K562 (cell line): ENCODE results near the gene VPS37B. TPM values are rescaled to one million over a fixed set of nuclear protein-coding genes. Genes with fewer than 3 reads are reported as not detected.

ENCODE experiments used
- CSDE1 ChIP-seq, 2 experiments: fragments of 450-650 bp; IDR thresholded peaks; 2 replicates each; pipeline ENCODE4 v1.6.1; 2016; ENCODE audit warnings: mild to moderate bottlenecking in 1 of 2
- EWSR1 ChIP-seq: fragments of 450-650 bp; IDR thresholded peaks from 2 replicates; pipeline ENCODE4 v1.6.1; 2018; ENCODE audit warnings: borderline replicate concordance, mild to moderate bottlenecking, low read depth, moderate library complexity; ENCODE audit not compliant: partially characterized antibody
- HDAC2 ChIP-seq: fragments of 450-650 bp; IDR thresholded peaks from 2 replicates; pipeline ENCODE4 v1.6.1; 2016; ENCODE audit warnings: mild to moderate bottlenecking
- HDAC3 ChIP-seq: fragments of 450-650 bp; IDR thresholded peaks from 2 replicates; pipeline ENCODE4 v1.6.1; 2018; ENCODE audit warnings: borderline replicate concordance, mild to moderate bottlenecking, moderate library complexity; ENCODE audit not compliant: partially characterized antibody
- MCM5 ChIP-seq: fragments of 450-650 bp; IDR thresholded peaks from 2 replicates; pipeline ENCODE4 v1.6.1; 2016; ENCODE audit warnings: low read depth
- NONO ChIP-seq, 2 experiments: fragments of 200-400 bp in 1 of 2; fragments of 450-650 bp in 1 of 2; formaldehyde crosslinking in 1 of 2; IDR thresholded peaks; 2 replicates each; pipeline ENCODE4 v1.6.1; 2017; ENCODE audit warnings: low read depth in 2 of 2, mild to moderate bottlenecking in 2 of 2, moderate library complexity in 2 of 2, low read length in 1 of 2
- NR3C1 ChIP-seq: sonication (generic); formaldehyde crosslinking; IDR thresholded peaks from 2 replicates; pipeline ENCODE4 v1.8.1; 2022; ENCODE audit warnings: missing genetic modification reagents
- PHF21A ChIP-seq: fragments of 450-650 bp; IDR thresholded peaks from 2 replicates; pipeline ENCODE4 v1.6.1; 2017; ENCODE audit warnings: low read depth, borderline replicate concordance
- RNF2 ChIP-seq: sonication (generic); IDR thresholded peaks from 2 replicates; pipeline ENCODE4 v1.6.1; 2016
- SMAD2 ChIP-seq: fragments of 150-350 bp; IDR thresholded peaks from 2 replicates; pipeline ENCODE4 v1.6.1; 2014; ENCODE audit warnings: low read depth, mild to moderate bottlenecking, low read length
- TARDBP ChIP-seq: fragments of 450-650 bp; IDR thresholded peaks from 2 replicates; pipeline ENCODE4 v1.6.1; 2016
- ZC3H4 ChIP-seq: sonication (generic); formaldehyde crosslinking; IDR thresholded peaks from 2 replicates; pipeline ENCODE4 v1.9.0; 2021; ENCODE audit warnings: missing genetic modification reagents, borderline replicate concordance
- ZNF316 ChIP-seq: fragments of 450-650 bp; IDR thresholded peaks from 2 replicates; pipeline ENCODE4 v1.6.1; 2016
- ZNF699 ChIP-seq: fragments of 250-450 bp; sonication (Bioruptor Pico); IDR thresholded peaks from 2 replicates; pipeline ENCODE4 v1.8.0; 2021; ENCODE audit warnings: mild to moderate bottlenecking, moderate library complexity; ENCODE audit not compliant: insufficient replicate concordance
- polyA plus RNA-seq, 8 experiments: library from polyadenylated mRNA; depleted of rRNA in 4 of 8; stranded (reverse) in 5 of 8; unstranded in 3 of 8; fragments of >200 nt; fragmentation: Nextera tagmentation in 2 of 8; fragmentation: Illumina TruSeq in 1 of 8; extraction: Ambion mirVana in 2 of 8; extraction: Trizol in 1 of 8; gene quantifications; 2 replicates each; pipeline versions ENCODE4 v1.2.1 to v1.2.3, GENCODE V29; 2011 to 2014; ENCODE audit warnings: inconsistent platforms in 1 of 8, missing spikeins in 1 of 8
- total RNA-seq, 7 experiments: library from RNA; depleted of rRNA in 6 of 7; stranded (reverse); fragments of >200 nt in 6 of 7; fragmentation: Illumina TruSeq in 2 of 7; extraction: Trizol in 2 of 7; gene quantifications; 2 replicates each; pipeline versions ENCODE4 v1.2.1 to v1.2.3, GENCODE V29; 2011 to 2021; ENCODE audit warnings: low replicate concordance in 1 of 7
- TF ChIP-seq, protein P1 (sequence below): fragments of 450-650 bp; formaldehyde crosslinking; IDR thresholded peaks from 2 replicates; pipeline ENCODE4 v1.4.0; 2020; ENCODE audit warnings: mild to moderate bottlenecking, mixed read lengths
- TF ChIP-seq, protein P2 (sequence below): fragments of 450-650 bp; IDR thresholded peaks from 2 replicates; pipeline ENCODE4 v1.6.1; 2016; ENCODE audit warnings: mild to moderate bottlenecking, moderate library complexity

Gene VPS37B
- total and polyA plus RNA-seq, 9 of the 15 experiments (the other 6 are each of a cell fraction or from before 2014, with no cell fraction given) = 0.28 to 37.4 (median 17.9) TPM

DNA sequence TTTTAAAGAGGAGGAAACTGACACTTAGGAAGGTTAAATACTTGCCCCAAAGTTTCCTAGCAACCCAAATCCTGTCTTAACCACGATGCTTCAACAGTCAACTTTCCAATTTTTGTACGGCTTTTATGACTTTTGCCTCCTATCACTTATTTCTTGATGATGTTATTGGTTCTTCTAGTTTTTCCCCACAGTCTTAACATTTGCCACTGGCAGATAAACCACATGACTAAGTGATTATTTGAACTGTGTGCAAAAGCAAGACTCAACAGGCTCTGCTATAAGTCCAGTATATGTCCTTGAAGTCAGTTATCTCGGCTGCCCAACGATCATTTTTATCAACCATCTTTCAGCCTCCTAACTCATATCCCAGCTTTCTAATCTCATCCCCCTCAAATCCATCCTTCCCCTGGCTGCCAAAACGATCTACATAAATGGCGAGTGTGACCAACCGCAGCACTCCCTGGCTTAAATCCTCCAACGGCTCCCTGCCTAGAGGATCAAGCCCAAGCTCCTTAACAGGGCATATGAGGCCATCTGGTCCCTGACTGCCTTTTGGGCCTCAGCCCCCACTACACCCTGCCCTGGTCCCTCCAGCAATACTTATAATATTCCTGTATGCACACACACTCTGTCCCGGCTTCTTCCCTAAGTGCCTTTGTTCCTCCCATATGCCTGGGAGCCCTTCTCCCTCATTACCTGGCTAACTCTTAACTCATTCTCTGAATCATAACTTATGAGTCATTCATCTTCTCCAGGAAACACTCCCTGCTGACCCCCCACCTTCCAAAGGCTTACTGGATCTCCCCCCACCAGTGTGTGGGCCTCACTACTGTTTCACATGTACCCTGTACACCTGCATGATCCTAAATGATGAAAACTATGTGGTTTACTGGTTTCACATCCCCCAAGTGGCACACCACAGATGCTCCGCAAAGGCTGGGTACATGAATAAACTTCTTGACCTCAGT lies 8.8 kb downstream of the VPS37B start (continued):
- TF ChIP-seq NONO (IDR thresholded peaks at IDR 0.05; ENCODE audit: low read depth in 2 of 2, low read length in 1 of 2) (no peak), RNF2 (0 out of 2 replicates have a peak, but pooled peaks have one; percentile 35), ZC3H4 (no peak), CSDE1 (IDR thresholded peaks at IDR 0.05) (no peak), TARDBP (no peak; the same call in 1 of the 2 replicates), HDAC2 (peak; percentile 96), MCM5 (no peak), NR3C1 (CRISPR knock-in tag) (no peak), HDAC3 (peak; percentile 71), ZNF316 (peak; percentile 89), SMAD2 (no peak), ZNF699 (CRISPR knock-in tag) (no peak), PHF21A (no peak), EWSR1 (no peak)
- TF ChIP-seq, protein P1, sequence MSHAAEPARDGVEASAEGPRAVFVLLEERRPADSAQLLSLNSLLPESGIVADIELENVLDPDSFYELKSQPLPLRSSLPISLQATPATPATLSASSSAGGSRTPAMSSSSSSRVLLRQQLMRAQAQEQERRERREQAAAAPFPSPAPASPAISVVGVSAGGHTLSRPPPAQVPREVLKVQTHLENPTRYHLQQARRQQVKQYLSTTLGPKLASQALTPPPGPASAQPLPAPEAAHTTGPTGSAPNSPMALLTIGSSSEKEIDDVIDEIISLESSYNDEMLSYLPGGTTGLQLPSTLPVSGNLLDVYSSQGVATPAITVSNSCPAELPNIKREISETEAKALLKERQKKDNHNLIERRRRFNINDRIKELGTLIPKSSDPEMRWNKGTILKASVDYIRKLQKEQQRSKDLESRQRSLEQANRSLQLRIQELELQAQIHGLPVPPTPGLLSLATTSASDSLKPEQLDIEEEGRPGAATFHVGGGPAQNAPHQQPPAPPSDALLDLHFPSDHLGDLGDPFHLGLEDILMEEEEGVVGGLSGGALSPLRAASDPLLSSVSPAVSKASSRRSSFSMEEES (CRISPR knock-in tag) = no peak; the same call in 1 of the 2 replicates
- TF ChIP-seq, protein P2, sequence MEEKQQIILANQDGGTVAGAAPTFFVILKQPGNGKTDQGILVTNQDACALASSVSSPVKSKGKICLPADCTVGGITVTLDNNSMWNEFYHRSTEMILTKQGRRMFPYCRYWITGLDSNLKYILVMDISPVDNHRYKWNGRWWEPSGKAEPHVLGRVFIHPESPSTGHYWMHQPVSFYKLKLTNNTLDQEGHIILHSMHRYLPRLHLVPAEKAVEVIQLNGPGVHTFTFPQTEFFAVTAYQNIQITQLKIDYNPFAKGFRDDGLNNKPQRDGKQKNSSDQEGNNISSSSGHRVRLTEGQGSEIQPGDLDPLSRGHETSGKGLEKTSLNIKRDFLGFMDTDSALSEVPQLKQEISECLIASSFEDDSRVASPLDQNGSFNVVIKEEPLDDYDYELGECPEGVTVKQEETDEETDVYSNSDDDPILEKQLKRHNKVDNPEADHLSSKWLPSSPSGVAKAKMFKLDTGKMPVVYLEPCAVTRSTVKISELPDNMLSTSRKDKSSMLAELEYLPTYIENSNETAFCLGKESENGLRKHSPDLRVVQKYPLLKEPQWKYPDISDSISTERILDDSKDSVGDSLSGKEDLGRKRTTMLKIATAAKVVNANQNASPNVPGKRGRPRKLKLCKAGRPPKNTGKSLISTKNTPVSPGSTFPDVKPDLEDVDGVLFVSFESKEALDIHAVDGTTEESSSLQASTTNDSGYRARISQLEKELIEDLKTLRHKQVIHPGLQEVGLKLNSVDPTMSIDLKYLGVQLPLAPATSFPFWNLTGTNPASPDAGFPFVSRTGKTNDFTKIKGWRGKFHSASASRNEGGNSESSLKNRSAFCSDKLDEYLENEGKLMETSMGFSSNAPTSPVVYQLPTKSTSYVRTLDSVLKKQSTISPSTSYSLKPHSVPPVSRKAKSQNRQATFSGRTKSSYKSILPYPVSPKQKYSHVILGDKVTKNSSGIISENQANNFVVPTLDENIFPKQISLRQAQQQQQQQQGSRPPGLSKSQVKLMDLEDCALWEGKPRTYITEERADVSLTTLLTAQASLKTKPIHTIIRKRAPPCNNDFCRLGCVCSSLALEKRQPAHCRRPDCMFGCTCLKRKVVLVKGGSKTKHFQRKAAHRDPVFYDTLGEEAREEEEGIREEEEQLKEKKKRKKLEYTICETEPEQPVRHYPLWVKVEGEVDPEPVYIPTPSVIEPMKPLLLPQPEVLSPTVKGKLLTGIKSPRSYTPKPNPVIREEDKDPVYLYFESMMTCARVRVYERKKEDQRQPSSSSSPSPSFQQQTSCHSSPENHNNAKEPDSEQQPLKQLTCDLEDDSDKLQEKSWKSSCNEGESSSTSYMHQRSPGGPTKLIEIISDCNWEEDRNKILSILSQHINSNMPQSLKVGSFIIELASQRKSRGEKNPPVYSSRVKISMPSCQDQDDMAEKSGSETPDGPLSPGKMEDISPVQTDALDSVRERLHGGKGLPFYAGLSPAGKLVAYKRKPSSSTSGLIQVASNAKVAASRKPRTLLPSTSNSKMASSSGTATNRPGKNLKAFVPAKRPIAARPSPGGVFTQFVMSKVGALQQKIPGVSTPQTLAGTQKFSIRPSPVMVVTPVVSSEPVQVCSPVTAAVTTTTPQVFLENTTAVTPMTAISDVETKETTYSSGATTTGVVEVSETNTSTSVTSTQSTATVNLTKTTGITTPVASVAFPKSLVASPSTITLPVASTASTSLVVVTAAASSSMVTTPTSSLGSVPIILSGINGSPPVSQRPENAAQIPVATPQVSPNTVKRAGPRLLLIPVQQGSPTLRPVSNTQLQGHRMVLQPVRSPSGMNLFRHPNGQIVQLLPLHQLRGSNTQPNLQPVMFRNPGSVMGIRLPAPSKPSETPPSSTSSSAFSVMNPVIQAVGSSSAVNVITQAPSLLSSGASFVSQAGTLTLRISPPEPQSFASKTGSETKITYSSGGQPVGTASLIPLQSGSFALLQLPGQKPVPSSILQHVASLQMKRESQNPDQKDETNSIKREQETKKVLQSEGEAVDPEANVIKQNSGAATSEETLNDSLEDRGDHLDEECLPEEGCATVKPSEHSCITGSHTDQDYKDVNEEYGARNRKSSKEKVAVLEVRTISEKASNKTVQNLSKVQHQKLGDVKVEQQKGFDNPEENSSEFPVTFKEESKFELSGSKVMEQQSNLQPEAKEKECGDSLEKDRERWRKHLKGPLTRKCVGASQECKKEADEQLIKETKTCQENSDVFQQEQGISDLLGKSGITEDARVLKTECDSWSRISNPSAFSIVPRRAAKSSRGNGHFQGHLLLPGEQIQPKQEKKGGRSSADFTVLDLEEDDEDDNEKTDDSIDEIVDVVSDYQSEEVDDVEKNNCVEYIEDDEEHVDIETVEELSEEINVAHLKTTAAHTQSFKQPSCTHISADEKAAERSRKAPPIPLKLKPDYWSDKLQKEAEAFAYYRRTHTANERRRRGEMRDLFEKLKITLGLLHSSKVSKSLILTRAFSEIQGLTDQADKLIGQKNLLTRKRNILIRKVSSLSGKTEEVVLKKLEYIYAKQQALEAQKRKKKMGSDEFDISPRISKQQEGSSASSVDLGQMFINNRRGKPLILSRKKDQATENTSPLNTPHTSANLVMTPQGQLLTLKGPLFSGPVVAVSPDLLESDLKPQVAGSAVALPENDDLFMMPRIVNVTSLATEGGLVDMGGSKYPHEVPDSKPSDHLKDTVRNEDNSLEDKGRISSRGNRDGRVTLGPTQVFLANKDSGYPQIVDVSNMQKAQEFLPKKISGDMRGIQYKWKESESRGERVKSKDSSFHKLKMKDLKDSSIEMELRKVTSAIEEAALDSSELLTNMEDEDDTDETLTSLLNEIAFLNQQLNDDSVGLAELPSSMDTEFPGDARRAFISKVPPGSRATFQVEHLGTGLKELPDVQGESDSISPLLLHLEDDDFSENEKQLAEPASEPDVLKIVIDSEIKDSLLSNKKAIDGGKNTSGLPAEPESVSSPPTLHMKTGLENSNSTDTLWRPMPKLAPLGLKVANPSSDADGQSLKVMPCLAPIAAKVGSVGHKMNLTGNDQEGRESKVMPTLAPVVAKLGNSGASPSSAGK = peak; percentile 69
